IPS DF 19.7 (cell line): Measurements from ENCODE around the gene TNFRSF14.
"Not testable (repeated sequence)": the region's sequence is repeated elsewhere in the genome, so short reads cannot be mapped to it uniquely, and the experiment has no call there.

Experiments used
- DNase-seq: peaks from one replicate; pipeline ENCODE4 v3.0.0-alpha.2; 2013; ENCODE audit warnings: low read depth, low spot score

The TNFRSF14 gene

DNA sequence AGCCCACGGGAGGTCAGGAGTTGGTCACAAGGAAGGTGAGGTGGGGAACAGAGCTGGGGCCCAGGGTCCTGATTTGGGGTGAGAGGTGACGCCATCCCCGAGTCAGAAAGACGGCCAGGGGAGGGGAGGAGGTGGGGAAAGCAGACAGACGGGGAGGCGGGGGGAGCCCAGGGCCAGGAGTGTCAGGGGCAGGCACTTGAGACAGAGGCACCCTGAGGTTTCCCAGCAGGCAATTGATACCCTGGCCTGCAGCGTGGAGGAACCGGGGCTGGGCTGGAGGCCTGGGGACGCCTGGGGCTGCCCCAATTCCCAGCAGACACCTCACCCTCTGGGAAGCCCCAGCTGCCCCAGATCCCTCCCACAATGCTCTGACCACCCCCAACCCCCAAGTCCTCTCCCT is 3.1 kb upstream of the TNFRSF14 start:
- not testable (repeated sequence) for DNase-seq

DNA sequence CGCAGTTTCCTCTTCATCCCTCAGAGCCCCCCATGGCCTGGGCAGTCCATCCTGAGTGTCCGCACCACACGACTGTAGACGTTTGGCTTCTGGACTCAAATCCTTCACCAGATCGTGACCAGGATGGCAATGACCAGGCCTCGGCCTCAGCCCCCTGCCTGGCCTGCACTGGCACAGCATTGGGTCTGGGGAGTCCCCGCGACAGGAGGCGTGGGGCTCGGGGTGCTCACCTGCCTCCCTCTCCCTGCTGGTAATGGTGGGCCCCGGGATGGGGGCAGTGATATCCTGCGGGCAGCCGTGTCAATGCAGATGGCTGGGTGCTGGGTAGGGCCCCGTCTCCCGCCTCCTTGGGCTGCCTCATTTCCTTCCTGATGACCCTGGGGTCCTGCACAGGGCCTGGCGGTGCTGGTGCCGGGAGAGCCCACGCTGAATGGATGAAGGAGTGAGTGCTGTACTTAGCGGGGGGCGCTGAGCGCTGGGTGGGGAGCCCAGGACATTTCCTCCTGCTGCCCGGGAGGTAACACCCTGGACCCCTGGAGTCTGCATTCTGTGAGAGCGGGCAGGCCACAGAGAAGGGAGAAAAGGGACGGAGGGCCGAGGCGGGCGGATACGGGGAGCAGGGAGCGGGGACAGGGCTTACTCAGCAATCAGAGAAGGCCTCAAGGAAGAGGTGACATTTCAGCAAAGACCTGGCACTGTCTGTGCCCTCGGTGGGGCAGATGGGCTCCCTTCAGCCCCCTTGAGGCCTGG is 2.1 kb upstream of the TNFRSF14 start:
- DNase-seq = no peak

DNA sequence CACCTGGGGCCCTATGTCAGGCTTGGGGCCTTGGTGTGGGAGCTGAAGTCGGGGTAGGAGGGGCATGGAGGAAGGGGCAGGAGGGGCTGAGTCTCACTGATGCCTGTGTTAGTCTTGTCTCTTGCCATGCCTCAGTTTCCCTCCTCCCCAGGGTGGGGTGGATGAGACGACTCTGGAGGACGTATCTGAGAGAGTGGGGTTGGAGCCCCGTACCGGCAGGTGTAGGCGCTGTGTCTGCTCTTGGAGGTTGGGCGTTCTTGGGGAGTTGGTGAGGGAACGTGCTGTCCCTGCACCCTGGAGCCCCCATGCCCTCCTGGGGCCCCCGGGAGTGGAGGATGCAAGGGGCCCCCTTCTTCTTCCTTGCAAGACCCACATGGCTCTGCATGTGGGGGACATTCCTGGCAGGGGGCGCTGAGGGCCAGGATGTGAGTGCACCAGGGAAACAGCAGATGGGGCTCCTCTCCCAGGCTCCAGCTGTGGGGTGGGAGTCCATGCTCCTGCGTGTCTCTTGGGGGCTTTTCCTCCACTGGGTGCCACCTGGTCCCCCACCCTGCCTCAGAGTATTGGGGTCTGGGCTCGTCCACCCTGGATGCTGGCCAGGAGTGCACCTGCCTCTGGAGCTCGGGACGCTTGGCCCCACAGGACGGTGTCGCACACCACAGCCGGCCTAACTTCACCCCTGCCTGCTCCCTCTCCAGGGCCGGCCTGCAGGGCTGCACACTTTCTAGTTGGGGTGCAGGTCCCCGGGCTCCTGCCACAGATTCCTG is 1.4 kb upstream of the TNFRSF14 start:
- no peak for DNase-seq

DNA sequence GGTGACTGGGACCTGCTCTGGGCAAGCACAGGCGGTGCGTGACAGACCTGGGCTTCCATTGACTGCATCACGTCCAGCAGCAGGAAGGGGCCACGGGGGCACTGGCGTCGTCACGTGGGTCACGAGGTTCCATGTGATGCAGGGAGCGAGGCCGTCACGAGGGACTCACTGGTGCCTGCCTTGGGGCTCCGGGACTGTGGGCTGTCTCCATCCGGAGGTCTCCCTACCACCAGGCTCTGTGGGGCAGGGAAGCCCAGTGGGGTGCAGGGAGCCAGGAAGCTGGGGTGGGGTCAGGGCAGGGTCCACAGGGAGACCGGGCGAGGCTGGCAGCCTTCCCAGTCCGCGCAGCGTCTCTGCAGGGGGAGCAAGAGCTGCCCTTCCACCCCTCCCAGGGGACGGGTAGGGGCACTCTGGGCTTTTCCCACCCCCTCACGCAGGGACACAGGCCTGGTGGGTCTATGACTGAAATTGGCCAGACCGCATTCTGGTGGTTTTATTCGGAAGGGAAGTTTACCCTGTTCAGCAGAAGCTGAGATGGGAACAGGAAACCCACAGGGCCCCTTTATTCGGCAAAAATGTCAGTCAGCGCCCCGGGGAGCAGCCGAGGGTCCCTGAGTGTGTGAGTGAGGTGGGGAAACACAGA is 416 bp upstream of the TNFRSF14 start:
- DNase-seq = no peak

DNA sequence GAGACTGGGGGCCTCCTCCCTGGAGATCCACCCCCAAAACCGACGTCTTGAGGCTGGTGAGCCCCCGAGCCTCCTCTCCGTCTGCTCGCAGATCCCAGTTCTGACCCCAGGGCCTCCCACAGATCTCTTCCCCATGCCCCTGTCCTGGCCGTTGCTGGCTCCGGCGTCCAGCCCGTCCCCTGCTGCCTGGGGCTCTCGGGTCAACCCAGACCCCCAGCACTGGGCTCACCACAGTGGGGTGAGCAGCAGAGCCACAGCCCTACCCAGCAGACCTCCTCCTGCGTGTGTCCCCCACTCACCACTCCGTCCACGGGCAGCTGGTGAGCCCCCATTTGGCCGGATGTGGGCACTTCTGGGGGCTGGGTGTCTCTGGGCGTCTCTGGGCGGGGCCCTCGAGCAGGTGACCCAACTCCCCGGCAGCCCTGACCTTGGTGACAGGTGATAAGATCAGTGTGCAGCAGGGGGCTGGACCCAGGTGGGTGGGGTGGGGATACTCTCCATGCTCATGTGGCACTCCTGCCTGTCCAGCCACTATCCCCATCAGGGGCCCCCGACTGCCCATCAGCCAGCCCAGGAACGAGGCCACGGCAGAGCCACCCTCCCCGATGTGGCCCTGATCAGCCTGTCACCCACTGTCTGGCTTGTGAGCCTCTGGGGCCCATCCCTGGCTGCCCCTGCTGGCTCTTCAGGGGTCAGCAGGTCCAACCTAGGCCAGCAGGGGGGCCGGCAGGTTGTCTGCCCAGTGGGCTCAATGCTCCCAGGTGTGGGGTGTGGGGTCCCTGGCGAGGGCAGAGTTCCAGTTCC is 709 bp downstream of the TNFRSF14 start:
- DNase-seq = no peak

DNA sequence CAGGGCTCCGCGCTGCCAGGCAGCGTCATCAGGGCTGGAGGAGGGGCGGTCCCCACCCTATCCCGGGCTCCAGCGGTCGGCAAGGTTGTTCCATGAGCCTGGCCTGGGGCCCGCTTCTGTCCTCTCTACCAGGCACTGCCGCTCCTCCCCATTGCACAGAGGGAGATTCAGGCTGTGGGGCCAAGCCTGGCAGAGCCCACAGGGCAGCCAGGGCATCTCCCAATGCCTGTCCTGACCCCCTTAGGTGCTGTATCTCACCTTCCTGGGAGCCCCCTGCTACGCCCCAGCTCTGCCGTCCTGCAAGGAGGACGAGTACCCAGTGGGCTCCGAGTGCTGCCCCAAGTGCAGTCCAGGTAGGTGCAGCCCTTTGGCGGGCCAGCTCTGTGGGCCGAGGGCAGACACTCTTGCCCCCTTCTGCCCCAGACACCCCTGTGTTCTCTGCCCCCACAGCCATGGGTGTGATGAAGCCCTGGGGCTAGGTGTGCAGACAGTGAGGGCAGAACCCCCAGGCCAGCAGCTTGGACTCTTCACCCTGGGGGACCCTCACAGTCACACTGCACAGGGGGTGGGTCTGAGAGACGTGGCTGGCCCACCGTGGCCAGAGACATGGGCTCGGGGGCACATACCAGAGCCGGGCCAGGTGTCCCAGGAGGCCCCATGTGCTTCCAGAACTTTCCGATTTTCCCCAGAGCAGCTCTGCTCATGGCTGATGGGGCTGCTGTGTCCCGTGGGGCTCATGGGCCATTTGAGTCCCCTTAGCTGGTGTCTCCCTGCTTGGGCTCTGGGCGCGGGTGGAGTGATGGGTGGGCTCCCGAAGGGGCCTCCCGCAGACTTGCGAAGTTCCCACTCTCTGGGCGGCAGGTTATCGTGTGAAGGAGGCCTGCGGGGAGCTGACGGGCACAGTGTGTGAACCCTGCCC is 1.6 kb downstream of the TNFRSF14 start:
- DNase-seq = no peak

DNA sequence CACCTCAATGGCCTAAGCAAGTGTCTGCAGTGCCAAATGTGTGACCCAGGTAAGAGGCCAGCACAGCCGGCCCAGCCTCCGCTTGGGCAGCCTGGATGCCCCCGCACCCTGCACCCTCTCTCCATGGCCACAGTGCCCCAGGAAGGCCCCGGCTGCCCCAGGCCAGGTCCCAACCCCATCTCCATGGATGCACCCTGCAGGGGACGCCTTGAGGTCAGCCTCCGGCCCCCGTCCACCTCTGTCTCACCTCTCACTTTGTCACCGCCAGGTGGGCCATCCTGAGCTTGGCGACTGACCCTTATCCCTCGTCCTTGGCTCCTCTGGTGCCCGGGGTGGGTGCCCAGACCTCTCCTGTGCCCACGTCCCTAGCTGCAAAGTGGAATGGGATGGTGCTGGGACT is 2.2 kb downstream of the TNFRSF14 start:
- no peak for DNase-seq

DNA sequence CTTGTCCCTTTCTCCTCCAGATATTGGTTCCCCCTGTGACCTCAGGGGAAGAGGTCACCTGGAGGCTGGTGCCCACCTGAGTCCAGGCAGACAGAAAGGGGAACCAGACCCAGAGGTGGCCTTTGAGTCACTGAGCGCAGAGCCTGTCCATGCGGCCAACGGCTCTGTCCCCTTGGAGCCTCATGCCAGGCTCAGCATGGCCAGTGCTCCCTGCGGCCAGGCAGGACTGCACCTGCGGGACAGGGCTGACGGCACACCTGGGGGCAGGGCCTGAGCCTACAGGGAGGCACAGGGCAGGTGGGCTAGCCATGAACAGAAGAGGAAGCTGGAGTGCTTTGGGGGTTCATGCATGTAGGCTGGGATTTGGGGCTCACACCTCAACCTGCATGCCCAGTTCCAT is 2.7 kb downstream of the TNFRSF14 start:
- DNase-seq = no peak

DNA sequence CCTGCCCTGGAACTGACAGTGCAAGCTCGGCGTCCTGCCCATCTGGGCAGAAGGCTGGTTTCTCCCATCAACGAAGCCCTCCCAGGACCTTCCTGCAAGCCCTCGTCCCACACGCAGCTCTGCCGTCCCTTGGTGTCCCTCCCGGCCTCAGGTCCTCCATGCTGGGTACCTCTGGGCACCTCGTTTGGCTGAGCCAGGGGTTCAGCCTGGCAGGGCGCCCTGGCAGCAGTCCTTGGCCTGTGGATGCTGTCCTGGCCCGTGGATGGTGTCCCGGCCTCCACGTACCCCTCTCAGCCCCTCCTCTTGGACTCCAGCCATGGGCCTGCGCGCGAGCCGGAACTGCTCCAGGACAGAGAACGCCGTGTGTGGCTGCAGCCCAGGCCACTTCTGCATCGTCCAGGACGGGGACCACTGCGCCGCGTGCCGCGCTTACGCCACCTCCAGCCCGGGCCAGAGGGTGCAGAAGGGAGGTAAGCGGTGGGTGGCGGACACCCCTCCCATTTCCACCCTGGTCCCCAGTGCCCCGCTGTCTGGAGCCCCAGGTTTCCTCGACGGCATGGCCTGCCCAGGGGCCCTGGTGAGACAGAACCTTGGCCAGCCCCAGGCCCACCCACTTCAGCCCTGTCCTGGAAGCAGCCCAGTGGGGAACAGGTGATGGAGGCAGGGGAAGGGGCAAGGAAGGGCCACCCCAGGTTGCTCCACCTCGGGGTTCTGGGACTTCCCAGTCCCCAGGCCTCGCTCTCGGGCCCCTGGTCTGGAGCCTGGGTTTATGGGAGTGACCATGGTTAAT is 3.5 kb downstream of the TNFRSF14 start:
- no peak for DNase-seq

DNA sequence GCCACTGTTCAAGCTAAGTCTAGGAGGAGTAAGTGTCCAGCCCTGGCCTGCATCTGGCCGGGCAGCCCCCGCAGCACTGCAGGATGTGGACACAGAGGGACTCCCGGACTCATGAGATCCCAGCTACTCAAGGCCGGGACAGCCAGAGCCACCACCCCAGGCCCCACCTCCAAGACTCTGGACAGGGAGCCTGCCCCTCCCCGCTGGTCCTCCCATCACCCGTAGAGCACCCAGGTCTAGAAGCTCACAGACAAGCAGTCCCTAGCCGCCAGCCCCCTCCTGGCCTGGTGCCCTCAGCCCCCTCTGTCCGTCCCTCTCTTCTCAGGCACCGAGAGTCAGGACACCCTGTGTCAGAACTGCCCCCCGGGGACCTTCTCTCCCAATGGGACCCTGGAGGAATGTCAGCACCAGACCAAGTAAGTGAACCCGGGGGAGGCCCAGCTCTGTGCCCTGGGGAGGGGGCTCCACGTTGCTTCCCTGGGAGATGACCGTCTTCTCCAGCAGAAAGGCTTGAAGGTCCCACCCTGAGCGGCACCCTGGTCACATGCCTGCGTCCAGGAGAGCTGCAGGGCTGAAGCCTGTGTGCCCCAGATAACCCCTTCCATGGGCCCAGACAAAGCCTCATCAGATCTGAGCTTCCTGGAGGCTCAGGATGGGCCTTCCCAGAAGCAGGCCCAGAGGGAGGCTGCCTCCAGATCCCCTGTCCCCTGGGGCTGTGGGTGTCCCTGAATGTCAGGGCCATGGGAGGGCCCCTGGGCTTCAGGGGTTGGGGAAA is 4.3 kb downstream of the TNFRSF14 start:
- no peak for DNase-seq

DNA sequence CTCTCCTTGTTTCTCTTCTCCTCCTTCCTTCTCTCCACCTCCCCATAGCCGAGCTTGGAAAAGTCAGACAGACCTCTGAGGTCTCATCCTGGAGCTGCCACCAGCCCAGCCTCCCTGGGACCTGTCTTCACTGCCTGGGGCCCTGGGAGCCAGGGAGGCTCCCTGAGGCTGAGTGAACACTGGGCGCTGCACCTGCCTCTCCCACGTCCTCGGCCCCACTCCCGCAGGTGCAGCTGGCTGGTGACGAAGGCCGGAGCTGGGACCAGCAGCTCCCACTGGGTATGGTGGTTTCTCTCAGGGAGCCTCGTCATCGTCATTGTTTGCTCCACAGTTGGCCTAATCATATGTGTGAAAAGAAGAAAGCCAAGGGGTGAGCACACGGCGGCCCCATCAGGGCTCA is 5.3 kb downstream of the TNFRSF14 start:
- no peak for DNase-seq

DNA sequence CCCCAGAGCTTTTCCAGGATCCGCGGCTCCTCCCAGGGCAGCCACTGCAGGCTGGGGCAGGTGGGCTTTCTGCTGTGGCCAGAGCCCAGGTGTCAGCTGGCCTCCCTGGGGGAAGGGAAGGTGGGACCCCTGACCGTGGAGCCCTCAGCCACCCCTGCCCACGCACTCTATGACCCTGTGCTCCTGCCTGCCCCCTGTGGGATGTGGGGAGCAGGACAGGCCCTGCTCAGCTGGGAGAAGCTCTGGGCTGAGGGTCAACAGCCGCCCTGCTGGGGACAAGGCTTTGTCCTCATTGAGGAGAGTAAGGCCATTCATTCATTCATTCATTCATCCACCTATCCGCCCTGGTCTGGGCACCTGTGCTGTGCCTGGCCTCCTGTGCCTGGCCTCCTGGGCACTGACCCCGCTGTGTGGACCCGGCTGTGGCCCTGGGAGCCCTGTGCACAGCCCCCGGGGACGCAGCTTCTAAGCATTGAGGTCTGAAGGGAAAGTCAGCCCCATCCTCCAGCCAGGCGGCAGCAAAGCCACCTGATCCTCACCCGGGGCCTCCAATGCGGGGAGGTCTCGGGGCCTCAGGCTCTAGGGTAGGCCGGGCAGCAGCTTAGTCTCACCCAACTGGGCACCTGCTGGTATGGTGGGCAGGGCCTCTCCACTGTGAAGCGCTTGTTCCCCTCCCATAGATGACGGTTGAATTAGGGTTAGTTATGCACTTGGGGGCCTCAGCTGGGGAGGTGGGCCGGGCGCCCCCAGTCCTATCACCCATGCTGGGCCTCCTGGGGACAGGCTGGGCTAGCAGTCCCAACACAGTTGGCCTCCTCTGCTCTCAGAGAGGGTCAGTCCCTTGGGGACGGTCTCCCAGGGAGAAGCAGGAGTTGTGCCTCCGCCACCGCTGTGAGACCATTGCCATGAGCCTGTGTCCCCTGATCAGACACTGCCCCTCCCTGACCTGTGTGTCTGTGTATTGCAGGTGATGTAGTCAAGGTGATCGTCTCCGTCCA is 6.0 kb downstream of the TNFRSF14 start:
- no peak for DNase-seq

DNA sequence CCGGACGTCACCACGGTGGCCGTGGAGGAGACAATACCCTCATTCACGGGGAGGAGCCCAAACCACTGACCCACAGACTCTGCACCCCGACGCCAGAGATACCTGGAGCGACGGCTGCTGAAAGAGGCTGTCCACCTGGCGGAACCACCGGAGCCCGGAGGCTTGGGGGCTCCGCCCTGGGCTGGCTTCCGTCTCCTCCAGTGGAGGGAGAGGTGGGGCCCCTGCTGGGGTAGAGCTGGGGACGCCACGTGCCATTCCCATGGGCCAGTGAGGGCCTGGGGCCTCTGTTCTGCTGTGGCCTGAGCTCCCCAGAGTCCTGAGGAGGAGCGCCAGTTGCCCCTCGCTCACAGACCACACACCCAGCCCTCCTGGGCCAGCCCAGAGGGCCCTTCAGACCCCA is 7.0 kb downstream of the TNFRSF14 start:
- DNase-seq = no peak

DNA sequence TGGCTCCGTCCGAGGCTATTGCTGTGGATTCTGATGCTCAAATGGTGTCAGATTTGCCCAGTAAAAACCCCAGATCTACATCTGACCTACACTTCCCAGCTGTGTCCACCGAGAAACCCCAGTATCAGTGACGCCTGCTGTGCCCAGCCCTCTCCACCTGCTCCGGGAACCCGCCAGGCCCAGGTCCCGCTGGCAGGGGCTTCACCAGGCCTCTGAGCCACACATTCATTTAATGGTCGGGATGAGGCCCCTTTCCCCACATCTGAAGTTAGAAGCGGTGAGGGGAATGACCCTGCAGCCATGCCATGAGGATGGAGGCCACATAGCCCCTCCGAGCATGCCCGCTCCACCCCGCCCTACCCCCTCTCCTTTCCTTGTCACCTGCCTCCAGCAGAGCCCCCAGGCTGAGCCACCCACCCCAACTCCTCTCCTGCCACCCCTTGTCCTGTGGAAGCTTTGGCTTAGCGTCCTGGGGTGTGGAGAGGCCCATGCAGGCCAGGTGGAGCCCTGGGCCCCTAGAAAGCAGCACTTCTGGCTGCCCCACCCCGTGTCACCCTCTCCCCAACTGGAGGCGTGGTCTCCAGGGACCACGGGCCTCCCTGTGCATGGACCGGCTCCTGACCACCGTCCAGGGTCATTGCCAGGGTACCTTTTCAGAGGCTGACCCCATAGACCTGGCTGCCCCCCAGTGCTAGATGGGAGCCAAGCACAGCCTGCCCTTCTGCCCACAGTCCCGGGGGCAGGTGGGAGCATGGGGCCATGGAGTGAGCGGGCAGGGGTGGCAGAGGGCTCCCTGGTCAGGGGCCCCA is 8.0 kb downstream of the TNFRSF14 start:
- no peak for DNase-seq

DNA sequence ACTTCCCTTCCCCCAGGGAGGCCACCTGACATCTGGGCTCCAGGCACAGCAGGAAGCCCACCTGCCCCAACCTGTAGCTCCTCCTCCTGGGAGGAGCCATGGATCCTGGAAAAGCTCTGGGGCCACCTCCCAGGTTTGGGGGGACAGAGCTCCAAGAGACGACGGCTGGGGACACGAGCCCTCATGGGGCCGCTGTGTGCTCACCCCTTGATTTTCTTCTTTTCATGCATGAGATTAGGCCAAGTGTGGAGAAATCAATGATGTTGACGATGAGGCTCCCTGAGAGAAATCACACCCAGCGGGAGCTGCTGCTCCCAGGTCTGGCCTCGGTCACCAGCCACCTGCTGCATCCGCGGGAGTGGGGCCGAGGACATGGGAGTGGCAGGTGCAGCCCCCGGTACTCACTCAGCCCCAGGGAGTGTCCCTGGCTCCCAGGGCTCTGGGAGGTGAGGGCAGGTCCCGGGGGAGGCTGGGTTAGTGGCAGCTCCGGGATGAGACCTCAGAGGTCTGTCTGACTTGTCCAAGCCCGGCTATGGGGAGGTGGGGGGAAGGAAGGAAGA is 8.7 kb downstream of the TNFRSF14 start:
- no peak for DNase-seq

DNA sequence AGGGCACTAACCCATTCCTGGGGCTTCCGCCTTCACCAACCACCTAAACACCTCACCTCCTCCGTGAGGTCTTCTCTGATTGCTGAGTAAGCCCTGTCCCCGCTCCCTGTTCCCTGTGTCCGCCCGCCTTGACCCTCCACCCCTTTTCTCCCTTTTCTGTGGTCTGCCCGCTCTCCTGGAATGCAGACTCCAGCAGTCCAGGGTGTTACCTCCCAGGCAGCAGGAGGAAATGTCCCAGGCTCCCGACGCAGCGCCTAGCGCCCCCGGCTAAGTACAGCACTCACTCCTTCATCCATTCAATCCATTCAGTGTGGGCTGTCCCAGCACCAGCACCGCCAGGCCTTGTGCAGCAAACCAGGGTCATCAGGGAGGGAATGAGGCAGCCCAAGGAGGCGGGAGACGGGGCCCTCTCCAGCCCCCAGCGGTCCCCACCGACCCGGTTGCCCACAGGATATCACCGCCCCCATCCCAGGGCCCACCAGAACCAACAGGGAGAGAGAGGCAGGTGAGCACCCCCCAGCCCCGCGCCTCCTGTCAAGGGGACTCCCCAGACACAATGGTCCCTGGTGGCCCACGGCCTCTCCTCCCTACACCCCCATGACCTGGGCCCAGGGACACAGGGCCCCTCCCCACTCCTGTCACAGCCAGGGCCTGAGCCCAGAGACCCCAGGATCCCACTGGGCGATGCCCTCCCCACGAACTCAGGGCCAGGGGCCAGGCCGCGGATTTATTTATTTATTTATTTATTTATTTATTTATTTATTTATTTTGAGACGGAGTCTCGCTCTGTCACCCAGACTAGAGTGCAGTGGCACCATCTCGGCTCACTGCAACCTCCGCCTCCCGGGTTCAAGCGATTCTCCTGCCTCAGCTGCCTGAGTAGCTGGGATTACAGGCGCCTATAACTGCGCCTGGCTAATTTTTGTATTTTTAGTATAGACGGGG is 10.2 kb downstream of the TNFRSF14 start:
- no peak for DNase-seq
